Activated CD4-positive, alpha-beta memory T cell treated with anti-CD3 and anti-CD28 coated beads, Interleukin-2, amount 10 ng/mL, durations not matched to agents 7 days and 5 days (primary cell): ENCODE measurements around the gene FAM229A. TPM values are rescaled to one million over a fixed set of nuclear protein-coding genes. Genes with fewer than 3 reads are reported as not detected.
A peak's percentile ranks its signal among the peaks of the same experiment; 100 is the strongest.

ENCODE experiments used
- CTCF ChIA-PET: fragments of 350-600 bp; sonication (Branson Sonifier 250); formaldehyde crosslinking; loops from one replicate; lab custom pipeline; 2021; ENCODE audit warnings: antibody characterized with exemption, inconsistent platforms; lab: Charles Lee
- POLR2A ChIA-PET: fragments of 350-600 bp; sonication (Branson Sonifier 250); formaldehyde crosslinking; loops from one replicate; lab custom pipeline; 2021; ENCODE audit warnings: antibody characterized with exemption; lab: Charles Lee
- DNase-seq: peaks from one replicate; pipeline ENCODE4 v3.0.0-alpha.2; 2020
- H3K27ac Mint-ChIP-seq: one replicate; pipeline ENCODE4 v1.8.0; 2021; ENCODE audit warnings: mild to moderate bottlenecking, mixed read lengths
- H3K27me3 Mint-ChIP-seq: one replicate; pipeline ENCODE4 v1.8.0; 2021; ENCODE audit warnings: mixed read lengths
- H3K36me3 Mint-ChIP-seq: one replicate; pipeline ENCODE4 v1.8.0; 2021; ENCODE audit warnings: low read depth, mixed read lengths
- H3K4me1 Mint-ChIP-seq: one replicate; pipeline ENCODE4 v1.8.0; 2021; ENCODE audit warnings: mixed read lengths
- H3K4me3 Mint-ChIP-seq: one replicate; pipeline ENCODE4 v1.8.0; 2021; ENCODE audit warnings: mild to moderate bottlenecking, mixed read lengths
- H3K9me3 Mint-ChIP-seq: one replicate; pipeline ENCODE4 v1.8.0; 2021; ENCODE audit warnings: mixed read lengths
- total RNA-seq, 2 experiments: library from RNA; stranded (reverse); gene quantifications; one replicate each; pipeline ENCODE4 v1.2.3, GENCODE V29; 2021

The FAM229A gene
- total RNA-seq, 2 experiments from 2014 or later = 10.6 to 11.8 TPM

GRCh38 chr1:32352831-32353383 is 9.4 kb downstream of the FAM229A start:
- no peaks in the 10 kb centered on the region for H3K36me3 Mint-ChIP-seq
- H3K4me1 Mint-ChIP-seq = peaks cover 42% of the 10 kb centered on the region
- ChIA-PET POLR2A (interaction anchor here (0.8 to 3.9 kb wide), 9 partner anchors 8 to 172 kb away, joined by 3 to 24 read pairs (median 3); partner anchors contain the start of genes BSDC1 and MARCKSL1), CTCF (interaction anchor here (1.0 to 1.2 kb wide), 3 partner anchors 17 to 104 kb away, joined by 3 to 4 read pairs (median 3); partner anchors contain the start of gene MARCKSL1)
- no peak overlapping the region for H3K4me3 Mint-ChIP-seq
- peaks cover 3% of the 10 kb centered on the region for H3K27me3 Mint-ChIP-seq
- H3K9me3 Mint-ChIP-seq = peaks cover 3% of the 10 kb centered on the region
- no peak for DNase-seq
- no peak overlapping the region for H3K27ac Mint-ChIP-seq

DNA sequence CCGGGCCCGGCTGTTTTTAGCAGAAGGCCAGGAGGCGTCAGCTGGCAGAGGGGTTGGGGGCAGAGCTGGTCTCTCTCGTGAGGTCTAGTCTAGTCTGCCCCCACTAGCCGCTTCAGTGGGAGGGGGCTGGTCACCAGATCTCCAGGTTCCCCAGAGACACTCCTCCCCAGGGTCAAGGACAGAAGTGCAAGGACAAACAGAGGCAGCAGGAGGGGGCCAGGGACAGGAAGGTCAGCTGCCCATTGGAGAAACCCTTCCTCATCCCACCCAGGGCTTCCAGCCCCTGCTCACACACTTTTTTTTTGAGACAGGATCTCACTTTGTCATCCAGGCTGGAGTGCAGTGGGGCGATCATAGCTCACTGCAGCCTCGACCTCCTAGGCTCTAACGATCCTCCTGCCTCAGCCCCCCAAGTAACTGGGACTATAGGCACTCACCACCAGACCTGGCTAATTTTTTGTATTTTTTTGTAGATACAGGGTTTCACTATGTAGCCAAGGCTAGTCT is 10.0 kb downstream of the FAM229A start:
- Mint-ChIP-seq H3K9me3 (peaks cover 3% of the 10 kb centered on the region), H3K27me3 (peaks cover 3% of the 10 kb centered on the region), H3K27ac (no peak overlapping the region), H3K4me3 (peak overlapping the region; percentile 46), H3K4me1 (peaks cover 42% of the 10 kb centered on the region), H3K36me3 (no peaks in the 10 kb centered on the region)
- CTCF ChIA-PET = interaction anchor here (1.0 to 1.2 kb wide), 3 partner anchors 16 to 104 kb away, joined by 3 to 4 read pairs (median 3); partner anchors contain the start of gene MARCKSL1
- DNase-seq = no peak
- POLR2A ChIA-PET = interaction anchor here (0.8 to 3.9 kb wide), 9 partner anchors 7 to 171 kb away, joined by 3 to 24 read pairs (median 4); partner anchors contain the start of genes BSDC1, LCK and MARCKSL1

DNA sequence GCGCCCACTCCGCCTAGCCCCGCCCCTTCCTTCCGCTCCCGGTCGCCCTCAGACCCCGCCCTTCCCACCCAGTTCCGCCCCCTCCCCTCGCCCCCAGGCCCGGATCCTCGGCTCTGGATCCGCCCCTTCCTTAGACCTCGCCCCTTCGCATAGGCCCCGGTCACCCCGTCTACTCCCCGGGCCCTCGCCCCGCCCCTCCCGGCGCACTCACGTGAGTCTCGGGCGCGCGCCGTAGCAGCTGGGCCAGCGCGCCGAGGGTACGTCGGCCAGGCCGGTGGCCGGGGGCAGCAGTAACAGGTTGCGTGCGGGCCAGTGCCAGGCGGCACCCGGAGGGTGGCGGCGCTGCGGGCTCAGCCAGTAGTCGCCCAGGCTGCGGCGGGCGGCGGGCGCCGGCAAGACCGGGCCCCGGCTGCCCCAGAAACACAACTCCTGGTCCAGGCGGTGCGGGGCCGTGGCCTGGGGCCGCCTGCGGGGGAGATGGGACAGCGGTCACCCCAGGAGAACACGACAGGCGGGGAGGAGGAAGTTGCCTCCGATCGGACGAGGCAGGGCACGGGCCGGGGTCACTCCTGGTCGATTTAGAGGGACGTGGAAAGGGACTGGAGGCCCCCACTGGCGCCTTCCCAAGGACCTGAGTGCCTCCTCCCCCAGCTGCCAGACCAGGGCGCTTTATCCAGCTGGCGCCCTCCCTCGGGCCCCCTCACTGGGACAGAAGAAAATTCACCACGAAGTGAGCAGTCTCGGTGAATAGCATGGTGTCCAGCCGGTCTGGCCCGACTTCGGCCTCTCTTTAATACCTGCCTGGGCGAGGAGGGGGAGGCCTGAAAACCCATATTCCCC is 10.7 kb downstream of the FAM229A start:
- H3K4me3 Mint-ChIP-seq = peak overlapping the region; percentile 77
- H3K9me3 Mint-ChIP-seq = peaks cover 3% of the 10 kb centered on the region
- H3K27ac Mint-ChIP-seq = peak overlapping the region; percentile 67
- peaks cover 5% of the 10 kb centered on the region for H3K27me3 Mint-ChIP-seq
- no peaks in the 10 kb centered on the region for H3K36me3 Mint-ChIP-seq
- peak; percentile 93 for DNase-seq
- ChIA-PET POLR2A (interaction anchor here (1.0 to 3.9 kb wide), 4 partner anchors 16 to 101 kb away, joined by 3 to 24 read pairs (median 4); partner anchors contain the start of genes BSDC1, LCK and MARCKSL1), CTCF (interaction anchor here (0.8 to 1.9 kb wide), 5 partner anchors 10 to 111 kb away, joined by 3 to 16 read pairs (median 4); partner anchors contain the start of gene MARCKSL1)
- H3K4me1 Mint-ChIP-seq = peaks cover 45% of the 10 kb centered on the region

- POLR2A ChIA-PET = interaction anchor here (1.7 to 3.9 kb wide), 2 partner anchors 15 to 100 kb away, joined by 4 to 24 read pairs; partner anchors contain the start of genes LCK and MARCKSL1
- H3K27ac Mint-ChIP-seq = peak overlapping the region; percentile 67
- peaks cover 3% of the 10 kb centered on the region for H3K9me3 Mint-ChIP-seq
- CTCF ChIA-PET = interaction anchor here (0.6 to 1.9 kb wide), 6 partner anchors 9 to 277 kb away, joined by 3 to 16 read pairs (median 4); partner anchors contain the start of gene MARCKSL1
- H3K36me3 Mint-ChIP-seq = no peaks in the 10 kb centered on the region
- peaks cover 46% of the 10 kb centered on the region for H3K4me1 Mint-ChIP-seq
- no peak for DNase-seq
- H3K4me3 Mint-ChIP-seq = peak overlapping the region; percentile 77
- peaks cover 11% of the 10 kb centered on the region for H3K27me3 Mint-ChIP-seq
Measured at GRCh38 chr1:32350785-32351398, 11.4 kb downstream of the FAM229A start.

GRCh38 chr1:32349211-32349708 is 13.0 kb downstream of the FAM229A start:
- POLR2A ChIA-PET = interaction anchor here (1.1 to 5.8 kb wide), 4 partner anchors 13 to 126 kb away, joined by 3 to 34 read pairs (median 14); partner anchors contain the start of gene MARCKSL1
- Mint-ChIP-seq H3K27me3 (peaks cover 11% of the 10 kb centered on the region), H3K36me3 (no peaks in the 10 kb centered on the region), H3K27ac (peak overlapping the region; percentile 31), H3K9me3 (peaks cover 3% of the 10 kb centered on the region), H3K4me3 (no peak overlapping the region), H3K4me1 (peaks cover 49% of the 10 kb centered on the region)
- CTCF ChIA-PET = interaction anchor here (1.3 kb wide), 1 partner anchor 13 kb away, joined by 3 read pairs; the partner anchor contains the start of gene MARCKSL1
- peak; percentile 22 for DNase-seq

GRCh38 chr1:32346532-32347157 is 15.6 kb downstream of the FAM229A start:
- peaks cover 11% of the 10 kb centered on the region for H3K27me3 Mint-ChIP-seq
- H3K4me3 Mint-ChIP-seq = no peak overlapping the region
- ChIA-PET CTCF (no interaction called here), POLR2A (interaction anchor here (5.8 kb wide), 1 partner anchor 10 kb away, joined by 34 read pairs; the partner anchor contains the start of gene MARCKSL1)
- H3K4me1 Mint-ChIP-seq = peaks cover 50% of the 10 kb centered on the region
- no peaks in the 10 kb centered on the region for H3K36me3 Mint-ChIP-seq
- H3K9me3 Mint-ChIP-seq = peaks cover 3% of the 10 kb centered on the region
- H3K27ac Mint-ChIP-seq = no peak overlapping the region
- no peak for DNase-seq

- Mint-ChIP-seq H3K9me3 (no peaks in the 10 kb centered on the region), H3K27me3 (peaks cover 11% of the 10 kb centered on the region), H3K4me3 (no peak overlapping the region), H3K36me3 (no peaks in the 10 kb centered on the region), H3K4me1 (peaks cover 43% of the 10 kb centered on the region), H3K27ac (no peak overlapping the region)
- POLR2A ChIA-PET = interaction anchor here (0.7 to 5.8 kb wide), 3 partner anchors 8 to 122 kb away, joined by 3 to 34 read pairs (median 3); partner anchors contain the start of gene MARCKSL1
- CTCF ChIA-PET = interaction anchor here (0.9 to 1.6 kb wide), 2 partner anchors 9 to 129 kb away, joined by 3 to 4 read pairs; partner anchors contain the start of gene MARCKSL1
- DNase-seq = no peak
Measured at GRCh38 chr1:32345289-32345827, 16.9 kb downstream of the FAM229A start.

GRCh38 chr1:32342704-32343103 is 19.6 kb downstream of the FAM229A start:
- Mint-ChIP-seq H3K36me3 (no peaks in the 10 kb centered on the region), H3K27me3 (peaks cover 17% of the 10 kb centered on the region), H3K4me1 (peaks cover 30% of the 10 kb centered on the region), H3K4me3 (no peak overlapping the region), H3K27ac (no peak overlapping the region), H3K9me3 (no peaks in the 10 kb centered on the region)
- POLR2A ChIA-PET = no interaction called here
- no peak for DNase-seq
- CTCF ChIA-PET = interaction anchor here (0.6 kb wide), 1 partner anchor 275 kb away, joined by 4 read pairs; no protein-coding TSS in a partner anchor

GRCh38 chr1:32341971-32342370 is 20.3 kb downstream of the FAM229A start:
- Mint-ChIP-seq H3K4me3 (no peak overlapping the region), H3K36me3 (no peaks in the 10 kb centered on the region), H3K27me3 (peaks cover 17% of the 10 kb centered on the region), H3K4me1 (peaks cover 37% of the 10 kb centered on the region), H3K27ac (no peak overlapping the region), H3K9me3 (no peaks in the 10 kb centered on the region)
- ChIA-PET CTCF (interaction anchor here (0.6 to 2.0 kb wide), 2 partner anchors 9 to 126 kb away, joined by 3 to 7 read pairs; no protein-coding TSS in a partner anchor), POLR2A (no interaction called here)
- no peak for DNase-seq

GRCh38 chr1:32341186-32341757 is 21.0 kb downstream of the FAM229A start:
- H3K4me1 Mint-ChIP-seq = peaks cover 37% of the 10 kb centered on the region
- POLR2A ChIA-PET = no interaction called here

More at GRCh38 chr1:32341186-32341757, 21.0 kb downstream of the FAM229A start:
- no peaks in the 10 kb centered on the region for H3K36me3 Mint-ChIP-seq
- no peak overlapping the region for H3K27ac Mint-ChIP-seq
- H3K27me3 Mint-ChIP-seq = peaks cover 14% of the 10 kb centered on the region
- no peak for DNase-seq
- CTCF ChIA-PET = interaction anchor here (2.0 kb wide), 1 partner anchor 10 kb away, joined by 7 read pairs; no protein-coding TSS in a partner anchor
- H3K4me3 Mint-ChIP-seq = no peak overlapping the region
- no peaks in the 10 kb centered on the region for H3K9me3 Mint-ChIP-seq
